ENCODE measurements around the gene BARHL1. TPM values are rescaled to one million over a fixed set of nuclear protein-coding genes. Genes with fewer than 3 reads are reported as not detected.

The BARHL1 gene
- total RNA-seq, 6 experiments from 2014 or later, result not detected

DNA sequence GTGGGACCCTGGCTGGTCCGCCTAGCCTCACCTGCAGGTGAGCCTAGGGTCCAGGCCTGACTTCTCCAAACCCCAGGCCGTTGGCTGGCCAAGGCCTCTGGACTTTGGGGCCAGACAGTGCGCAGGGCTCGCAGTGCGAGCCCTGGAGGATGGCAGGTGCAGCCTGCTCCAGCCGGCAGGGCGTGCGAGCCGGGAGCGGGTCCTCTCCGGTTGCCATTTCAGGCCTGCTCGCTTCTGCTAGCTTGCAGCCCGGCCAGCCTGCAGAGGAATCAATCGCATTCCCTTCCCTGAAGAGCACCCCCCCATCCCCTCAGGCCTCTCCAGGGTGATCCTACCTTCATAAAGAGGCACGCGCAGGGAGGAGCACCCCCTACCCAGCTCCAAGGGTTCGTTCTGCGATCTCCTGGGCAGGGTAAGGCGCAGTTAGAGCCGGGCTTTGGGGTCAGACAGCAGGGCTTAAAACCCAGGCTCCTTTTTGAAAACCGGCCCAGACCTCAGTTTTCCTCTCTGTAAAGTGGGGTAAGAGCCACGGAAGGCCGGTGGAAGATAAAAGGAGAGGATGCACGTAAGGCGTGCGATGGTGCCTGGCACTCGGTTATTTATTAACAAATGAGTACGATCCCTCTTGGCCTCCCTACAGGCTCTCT, 6.2 kb downstream of the BARHL1 start:
- peaks cover 4% of the 10 kb centered on the region; the same call in 1 of the 2 replicates for H3K36me3 Mint-ChIP-seq (ENCODE audit: low read depth)
- no peaks in the 10 kb centered on the region for H3K9me3 Mint-ChIP-seq
- TF ChIP-seq, protein P1, sequence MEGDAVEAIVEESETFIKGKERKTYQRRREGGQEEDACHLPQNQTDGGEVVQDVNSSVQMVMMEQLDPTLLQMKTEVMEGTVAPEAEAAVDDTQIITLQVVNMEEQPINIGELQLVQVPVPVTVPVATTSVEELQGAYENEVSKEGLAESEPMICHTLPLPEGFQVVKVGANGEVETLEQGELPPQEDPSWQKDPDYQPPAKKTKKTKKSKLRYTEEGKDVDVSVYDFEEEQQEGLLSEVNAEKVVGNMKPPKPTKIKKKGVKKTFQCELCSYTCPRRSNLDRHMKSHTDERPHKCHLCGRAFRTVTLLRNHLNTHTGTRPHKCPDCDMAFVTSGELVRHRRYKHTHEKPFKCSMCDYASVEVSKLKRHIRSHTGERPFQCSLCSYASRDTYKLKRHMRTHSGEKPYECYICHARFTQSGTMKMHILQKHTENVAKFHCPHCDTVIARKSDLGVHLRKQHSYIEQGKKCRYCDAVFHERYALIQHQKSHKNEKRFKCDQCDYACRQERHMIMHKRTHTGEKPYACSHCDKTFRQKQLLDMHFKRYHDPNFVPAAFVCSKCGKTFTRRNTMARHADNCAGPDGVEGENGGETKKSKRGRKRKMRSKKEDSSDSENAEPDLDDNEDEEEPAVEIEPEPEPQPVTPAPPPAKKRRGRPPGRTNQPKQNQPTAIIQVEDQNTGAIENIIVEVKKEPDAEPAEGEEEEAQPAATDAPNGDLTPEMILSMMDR (IDR thresholded peaks at IDR 0.05), result no peak
- H3K27ac Mint-ChIP-seq, result no peak overlapping the region
- no peak overlapping the region for H3K4me3 Mint-ChIP-seq
- no peak for DNase-seq
- peaks cover 60% of the 10 kb centered on the region for H3K27me3 Mint-ChIP-seq (ENCODE audit: insufficient read depth)
- H3K4me1 Mint-ChIP-seq (ENCODE audit: low read depth), result peaks cover 7% of the 10 kb centered on the region

DNA sequence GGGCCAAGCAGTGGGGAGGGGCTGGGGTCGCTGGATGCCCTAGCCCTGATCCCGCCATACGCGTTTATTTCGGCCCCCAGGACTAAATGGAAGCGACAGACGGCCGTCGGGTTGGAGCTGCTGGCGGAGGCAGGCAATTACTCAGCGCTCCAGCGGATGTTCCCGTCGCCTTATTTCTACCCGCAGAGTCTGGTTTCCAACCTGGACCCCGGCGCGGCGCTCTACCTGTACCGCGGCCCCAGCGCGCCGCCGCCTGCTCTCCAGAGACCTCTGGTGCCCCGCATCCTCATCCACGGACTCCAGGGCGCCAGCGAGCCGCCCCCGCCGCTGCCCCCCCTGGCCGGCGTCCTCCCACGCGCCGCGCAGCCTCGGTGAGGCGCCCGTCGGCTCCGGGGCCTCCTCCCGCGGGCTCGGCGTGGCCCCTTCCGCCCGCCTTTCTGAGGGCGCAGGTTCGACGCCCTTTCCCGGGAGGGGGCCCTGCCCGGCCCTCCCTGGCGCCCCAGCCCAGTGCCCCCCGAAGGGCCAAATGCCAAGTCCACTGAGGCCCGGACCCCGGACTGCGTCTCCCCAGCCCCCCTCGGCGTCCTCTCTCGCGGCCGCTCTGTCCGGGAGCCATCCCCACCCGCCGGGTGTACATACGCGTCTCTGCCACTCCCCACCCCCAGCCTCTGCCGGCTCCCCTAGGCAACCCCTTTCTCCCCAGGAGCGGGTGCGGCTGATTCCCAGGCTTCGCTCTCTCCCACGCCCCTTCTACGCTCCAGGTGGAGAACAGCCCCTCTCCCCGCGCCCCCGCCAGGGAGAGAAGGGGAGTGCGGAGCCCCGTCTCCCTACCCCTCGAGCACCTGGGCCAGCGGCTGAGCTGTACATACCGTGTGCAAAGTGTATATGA, 7.0 kb downstream of the BARHL1 start:
- Mint-ChIP-seq H3K27ac (no peak overlapping the region), H3K4me1 (ENCODE audit: low read depth) (peaks cover 7% of the 10 kb centered on the region), H3K4me3 (no peak overlapping the region), H3K9me3 (no peaks in the 10 kb centered on the region), H3K36me3 (ENCODE audit: low read depth) (no peaks in the 10 kb centered on the region), H3K27me3 (ENCODE audit: insufficient read depth) (peaks cover 55% of the 10 kb centered on the region)
- DNase-seq, result no peak
- TF ChIP-seq, protein P1 (IDR thresholded peaks at IDR 0.05), result no peak

DNA sequence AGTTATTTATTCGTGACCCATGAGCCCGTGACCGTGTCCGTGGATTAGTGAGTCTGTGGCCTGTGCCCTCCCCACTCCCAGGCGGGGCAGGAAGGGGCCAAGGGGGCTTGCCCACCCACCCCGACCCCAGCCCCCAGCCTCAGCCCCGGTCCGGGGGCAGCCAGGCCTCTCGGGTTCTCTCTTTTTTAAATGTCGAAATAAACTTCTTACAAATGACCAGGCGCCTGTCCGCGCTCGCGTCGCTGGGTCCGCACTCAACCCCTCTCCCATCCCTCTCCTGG, 7.6 kb downstream of the BARHL1 start:
- DNase-seq, result no peak
- H3K27me3 Mint-ChIP-seq (ENCODE audit: insufficient read depth), result peaks cover 49% of the 10 kb centered on the region
- H3K36me3 Mint-ChIP-seq (ENCODE audit: low read depth), result no peaks in the 10 kb centered on the region
- H3K27ac Mint-ChIP-seq, result no peak overlapping the region
- H3K9me3 Mint-ChIP-seq, result no peaks in the 10 kb centered on the region
- peaks cover 3% of the 10 kb centered on the region for H3K4me1 Mint-ChIP-seq (ENCODE audit: low read depth)
- TF ChIP-seq, protein P1 (IDR thresholded peaks at IDR 0.05), result no peak
- no peak overlapping the region for H3K4me3 Mint-ChIP-seq

DNA sequence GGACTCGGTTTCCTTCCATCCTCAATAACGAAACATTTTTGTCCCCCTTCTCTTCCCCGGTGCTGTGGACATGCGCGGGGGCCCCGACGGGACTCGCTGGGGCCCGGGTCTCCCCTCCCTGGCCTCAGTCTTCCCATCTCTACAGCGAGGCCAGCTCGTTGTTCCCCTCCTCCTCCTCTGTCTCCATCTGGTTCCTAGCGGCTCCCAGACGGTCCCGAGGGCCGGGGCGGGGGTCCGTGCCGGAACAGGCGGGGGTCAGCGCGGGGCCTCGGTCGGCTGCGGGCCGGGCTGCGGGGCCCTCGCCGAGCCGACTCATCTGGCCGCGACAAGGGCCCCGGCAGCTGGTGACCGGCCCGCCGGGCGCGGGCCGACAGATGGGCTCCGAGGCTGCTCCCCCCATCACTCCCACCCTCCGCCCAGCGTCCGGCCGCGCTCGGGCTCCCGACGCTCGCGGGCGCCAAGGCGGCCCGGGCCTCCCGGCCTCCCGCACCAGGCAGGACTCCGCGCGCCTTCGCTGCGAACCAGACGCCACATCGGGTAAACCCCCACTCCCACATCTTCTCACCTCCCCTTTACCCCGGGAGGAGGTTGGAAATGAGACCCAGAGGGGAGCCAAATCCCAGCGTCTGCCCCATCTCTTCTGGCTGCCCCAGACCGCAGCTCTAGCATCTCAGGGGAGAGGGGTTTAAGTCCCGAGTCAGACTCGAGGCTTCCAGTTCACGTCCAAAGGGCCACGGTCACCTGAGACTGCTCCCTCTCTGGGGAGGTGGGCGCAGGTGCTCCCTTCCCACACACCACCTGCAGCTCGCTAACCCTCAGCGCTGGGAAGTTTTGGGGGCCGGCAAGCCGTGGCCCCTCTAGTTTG, 8.1 kb downstream of the BARHL1 start:
- no peaks in the 10 kb centered on the region for H3K36me3 Mint-ChIP-seq (ENCODE audit: low read depth)
- no peak overlapping the region for H3K27ac Mint-ChIP-seq
- TF ChIP-seq, protein P1 (IDR thresholded peaks at IDR 0.05), result no peak
- peaks cover 44% of the 10 kb centered on the region for H3K27me3 Mint-ChIP-seq (ENCODE audit: insufficient read depth)
- no peak overlapping the region for H3K4me3 Mint-ChIP-seq
- H3K4me1 Mint-ChIP-seq (ENCODE audit: low read depth), result no peaks in the 10 kb centered on the region
- no peak for DNase-seq
- no peaks in the 10 kb centered on the region for H3K9me3 Mint-ChIP-seq

DNA sequence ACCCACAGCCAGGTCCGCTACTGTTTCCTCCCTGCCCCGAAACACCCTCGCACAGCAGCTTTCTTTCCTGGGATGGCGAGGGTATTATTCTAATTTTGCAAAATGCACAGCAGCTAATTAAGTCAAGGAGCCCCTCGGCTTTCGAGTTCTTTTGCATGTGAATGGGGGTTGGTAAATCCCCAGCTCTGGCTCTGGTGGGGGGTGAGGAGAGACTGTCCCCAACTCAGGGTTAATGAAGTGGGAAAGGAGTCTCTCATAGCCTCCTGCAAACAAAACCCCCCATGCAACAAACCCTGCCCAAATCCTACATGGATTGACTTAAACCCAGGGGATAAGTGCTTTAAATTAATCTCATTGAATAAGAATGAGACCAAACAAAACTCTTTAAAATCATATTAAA, 8.8 kb downstream of the BARHL1 start:
- H3K27me3 Mint-ChIP-seq (ENCODE audit: insufficient read depth), result peaks cover 37% of the 10 kb centered on the region
- TF ChIP-seq, protein P1 (IDR thresholded peaks at IDR 0.05), result no peak
- H3K27ac Mint-ChIP-seq, result no peak overlapping the region
- no peaks in the 10 kb centered on the region for H3K9me3 Mint-ChIP-seq
- no peak overlapping the region for H3K4me3 Mint-ChIP-seq
- H3K36me3 Mint-ChIP-seq (ENCODE audit: low read depth), result peaks cover 5% of the 10 kb centered on the region
- DNase-seq, result no peak
- H3K4me1 Mint-ChIP-seq (ENCODE audit: low read depth), result no peaks in the 10 kb centered on the region

All from HFFc6 (cell line).